ENCODE measurements around the gene ZNF473.
"Not testable (repeated sequence)": the region's sequence is repeated elsewhere in the genome, so short reads cannot be mapped to it uniquely, and the experiment has no call there.

Gene ZNF473

DNA sequence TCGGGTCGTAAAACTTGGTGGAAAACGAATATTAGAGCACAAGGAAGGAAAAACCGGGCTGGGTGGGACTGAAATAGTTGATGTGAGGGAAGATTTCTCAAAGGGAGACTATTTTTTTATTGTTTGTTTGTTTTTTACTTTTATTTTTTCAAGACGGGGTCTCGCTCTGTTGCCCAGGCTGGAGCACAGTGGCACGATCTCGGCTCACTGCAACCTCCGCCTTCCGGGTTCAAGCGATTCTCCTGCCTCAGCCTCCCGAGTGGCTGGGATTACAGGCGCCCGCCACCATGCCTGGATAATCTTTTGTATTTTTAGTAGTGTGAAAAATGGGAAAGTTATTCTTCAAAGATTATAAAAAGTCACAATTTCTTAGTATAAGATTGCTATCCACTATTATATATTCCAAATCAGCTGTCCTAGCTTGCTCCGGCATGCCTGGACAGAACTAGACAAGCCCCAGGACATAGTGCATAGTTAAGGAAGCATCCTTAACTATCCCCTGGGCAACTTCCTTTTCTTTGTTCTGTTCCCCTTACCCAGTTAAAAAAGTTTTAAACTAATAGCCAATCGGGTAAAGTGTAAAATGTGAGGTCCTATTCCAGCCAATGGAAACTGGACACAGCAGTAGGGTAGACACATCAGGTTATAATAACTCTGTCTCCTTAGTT is 25.6 kb downstream of the ZNF473 start:
- not testable (repeated sequence) for DNase-seq

DNA sequence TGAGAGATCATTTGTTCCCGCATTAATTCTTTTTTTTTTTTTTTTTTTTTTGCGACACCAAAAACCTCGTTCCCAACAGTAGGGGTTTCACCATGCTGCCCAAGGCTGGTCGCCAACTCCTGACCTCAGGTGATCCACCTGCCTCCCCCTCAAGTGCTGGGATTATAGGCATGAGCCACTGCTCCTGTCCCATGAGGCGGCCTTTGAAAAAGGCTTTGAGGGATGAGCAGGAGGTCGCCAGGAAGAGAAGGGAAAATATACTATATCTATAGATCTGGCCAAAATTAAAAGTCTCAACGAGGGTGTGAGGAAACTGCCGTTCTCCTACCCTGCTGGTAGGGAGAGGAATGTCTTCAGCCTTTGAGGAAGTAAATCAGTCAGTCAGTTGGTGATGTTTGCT is 26.2 kb downstream of the ZNF473 start:
- no peak for DNase-seq

DNA sequence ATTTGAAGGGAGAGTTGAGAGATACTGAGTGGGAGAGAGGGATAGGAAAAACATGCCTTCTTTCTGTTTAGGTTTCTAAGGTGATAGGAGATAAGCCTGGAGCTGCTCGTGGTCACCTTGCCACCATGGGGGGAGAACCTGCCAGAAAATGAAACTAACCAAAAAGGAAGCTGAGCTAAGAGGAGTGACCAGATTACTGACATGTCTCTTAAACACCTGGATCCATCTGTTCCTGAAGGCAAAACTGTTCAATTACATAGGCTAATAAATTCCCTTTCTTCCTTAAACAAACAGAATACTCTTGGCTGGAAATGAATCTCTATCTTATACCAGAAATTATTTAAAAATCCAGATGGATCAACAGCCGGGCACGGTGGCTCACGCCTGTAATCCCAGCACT is 27.3 kb downstream of the ZNF473 start:
- no peak for DNase-seq

DNA sequence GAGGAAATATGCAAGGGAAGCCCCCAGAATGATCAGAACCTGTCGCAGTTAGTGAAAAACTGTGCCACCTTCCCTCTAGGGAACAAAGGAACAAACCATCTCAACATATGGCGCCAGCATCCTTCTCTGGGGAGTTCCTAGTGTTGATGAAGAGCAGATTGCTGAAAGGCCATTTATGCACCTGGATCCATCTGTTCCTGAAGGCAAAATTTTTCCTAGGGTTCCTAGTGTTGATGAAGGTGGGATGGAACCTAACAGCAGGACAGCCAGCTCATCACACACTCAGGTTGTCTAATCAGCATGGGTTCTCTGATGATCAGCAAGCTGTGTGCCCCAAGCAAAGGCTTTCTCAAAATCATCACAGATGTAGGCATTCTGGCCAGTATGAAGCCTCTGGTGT is 32.6 kb downstream of the ZNF473 start:
- no peak for DNase-seq

DNA sequence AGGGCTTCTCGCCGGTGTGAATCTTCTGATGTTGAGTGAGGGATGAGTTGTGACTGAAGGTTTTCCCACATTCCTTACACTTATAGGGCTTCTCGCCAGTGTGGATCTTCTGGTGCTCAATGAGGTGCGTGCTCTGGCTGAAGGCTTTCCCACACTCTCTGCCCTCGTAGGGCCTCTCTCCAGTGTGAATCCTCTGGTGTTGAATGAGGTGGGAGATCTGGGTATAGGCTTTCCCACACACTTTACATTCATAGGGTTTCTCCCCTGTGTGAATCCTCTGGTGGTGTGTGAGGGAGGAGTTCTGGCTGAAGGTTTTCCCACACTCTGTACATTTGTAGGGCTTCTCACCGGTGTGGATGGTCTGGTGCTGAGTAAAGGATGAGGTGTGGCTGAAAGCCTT is 33.2 kb downstream of the ZNF473 start:
- no peak for DNase-seq

DNA sequence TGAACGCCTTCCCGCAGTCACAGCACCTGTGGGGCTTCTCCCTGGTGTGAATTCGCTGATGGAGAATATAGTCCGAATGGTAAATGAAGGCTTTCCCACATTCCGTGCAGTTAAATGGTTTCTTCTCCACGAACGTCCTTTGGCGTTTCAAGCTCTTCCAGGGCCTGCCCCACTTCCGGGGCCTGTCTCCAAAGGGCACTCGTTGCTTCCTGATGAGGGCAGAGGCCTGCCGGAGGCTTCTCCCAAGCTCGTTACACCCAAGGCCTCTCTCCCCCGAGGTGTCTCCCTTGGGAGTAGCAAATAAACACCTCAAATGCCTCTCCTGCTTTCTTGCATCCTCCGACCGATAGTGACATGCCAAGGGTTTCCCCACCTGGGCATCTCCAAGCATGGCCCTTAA is 34.3 kb downstream of the ZNF473 start:
- DNase-seq: no peak

DNA sequence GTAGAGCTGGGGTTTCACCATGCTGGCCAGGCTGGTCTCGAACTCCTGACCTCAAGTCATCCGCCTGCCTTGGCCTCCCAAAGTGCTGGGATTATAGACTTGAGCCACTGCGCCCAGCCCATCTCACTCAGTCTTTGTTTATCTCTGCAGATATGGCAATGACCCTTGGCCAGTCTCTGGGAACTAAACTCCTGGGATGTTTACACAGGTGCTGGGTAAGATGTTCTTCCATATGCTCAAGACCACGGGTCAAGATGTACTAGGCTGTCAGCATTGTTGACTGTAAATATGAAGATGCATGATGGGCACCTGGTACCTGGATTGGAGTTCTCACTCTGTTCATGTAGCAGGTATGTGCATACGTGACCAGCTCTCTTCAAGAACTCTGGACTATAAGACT is 35.8 kb downstream of the ZNF473 start:
- no peak for DNase-seq

DNA sequence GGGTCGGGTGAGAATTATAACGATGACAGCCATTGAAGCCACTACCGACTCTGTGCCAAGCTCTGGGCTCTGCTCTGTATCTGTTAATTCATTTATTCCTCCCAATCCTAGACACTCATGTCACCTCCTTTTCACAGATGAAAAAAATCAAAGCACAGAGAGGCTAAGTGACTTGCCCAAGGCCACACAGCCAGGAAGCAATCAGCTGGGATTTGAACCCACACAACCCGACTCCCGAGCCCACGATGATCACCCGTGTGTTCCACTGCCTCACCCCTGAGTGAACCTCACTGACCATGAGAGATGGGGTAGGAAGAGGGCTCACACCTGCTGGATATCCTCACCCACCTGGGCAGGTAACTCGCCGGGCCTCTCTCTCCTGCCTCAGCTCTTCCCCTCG is 40.1 kb downstream of the ZNF473 start:
- no peak for DNase-seq

DNA sequence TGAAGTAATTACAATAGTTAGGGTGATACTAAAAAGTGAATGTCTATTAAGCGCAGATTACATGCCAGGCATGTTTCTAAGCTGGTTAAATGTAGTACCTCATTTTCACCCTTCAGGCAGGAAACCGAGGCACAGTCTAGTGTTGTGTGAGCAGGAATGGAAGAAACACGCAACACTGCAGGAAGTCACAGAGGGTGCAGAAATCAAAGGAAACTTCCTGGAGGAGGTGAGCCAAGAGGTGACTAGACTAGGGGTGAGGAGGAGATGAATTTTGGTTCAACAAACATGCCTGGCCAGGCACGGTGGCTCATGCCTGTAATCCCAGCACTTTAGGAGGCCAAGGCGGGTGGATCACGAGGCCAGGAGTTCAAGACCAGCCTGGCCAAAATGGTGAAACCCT is 41.8 kb downstream of the ZNF473 start:
- no peak for DNase-seq

DNA sequence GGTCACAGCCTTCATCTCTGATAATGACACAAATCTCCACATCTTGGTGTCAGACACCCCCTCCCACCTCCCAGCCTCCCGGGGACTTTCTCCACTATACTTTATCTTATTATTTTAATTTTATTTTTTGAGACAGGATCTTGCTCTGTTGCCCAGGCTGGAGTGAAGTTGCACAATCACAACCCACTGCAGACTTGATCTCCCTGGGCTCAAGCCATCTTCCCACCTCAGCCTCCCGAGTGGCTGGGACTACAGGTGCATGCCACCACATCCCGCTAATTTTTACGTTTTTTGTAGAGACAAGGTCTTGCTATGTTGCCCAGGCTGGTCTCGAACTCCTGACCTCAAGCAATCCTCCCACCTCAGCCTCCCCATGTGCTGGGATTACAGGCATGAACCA is 42.6 kb downstream of the ZNF473 start:
- DNase-seq: not testable (repeated sequence)

DNA sequence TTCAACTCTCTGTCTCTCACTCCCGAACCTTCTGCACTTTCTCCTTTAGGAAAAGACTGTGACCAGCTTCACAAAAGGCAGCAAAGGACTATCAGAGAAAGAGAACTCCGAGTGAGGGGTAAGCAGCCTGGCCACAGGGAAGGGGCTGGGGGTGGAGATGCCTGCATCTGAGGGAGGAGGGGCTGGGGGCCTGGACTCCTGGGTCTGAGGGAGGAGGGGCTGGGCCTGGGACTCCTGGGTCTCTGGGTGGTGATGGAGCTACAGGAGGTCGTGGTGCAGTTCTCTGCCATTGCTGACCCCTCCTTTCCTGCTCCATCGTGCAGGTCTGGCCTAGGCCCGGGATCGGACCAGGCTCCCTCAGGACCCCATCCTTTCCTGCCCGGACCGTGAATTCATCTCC is 49.3 kb downstream of the ZNF473 start:
- DNase-seq: not testable (repeated sequence)

DNA sequence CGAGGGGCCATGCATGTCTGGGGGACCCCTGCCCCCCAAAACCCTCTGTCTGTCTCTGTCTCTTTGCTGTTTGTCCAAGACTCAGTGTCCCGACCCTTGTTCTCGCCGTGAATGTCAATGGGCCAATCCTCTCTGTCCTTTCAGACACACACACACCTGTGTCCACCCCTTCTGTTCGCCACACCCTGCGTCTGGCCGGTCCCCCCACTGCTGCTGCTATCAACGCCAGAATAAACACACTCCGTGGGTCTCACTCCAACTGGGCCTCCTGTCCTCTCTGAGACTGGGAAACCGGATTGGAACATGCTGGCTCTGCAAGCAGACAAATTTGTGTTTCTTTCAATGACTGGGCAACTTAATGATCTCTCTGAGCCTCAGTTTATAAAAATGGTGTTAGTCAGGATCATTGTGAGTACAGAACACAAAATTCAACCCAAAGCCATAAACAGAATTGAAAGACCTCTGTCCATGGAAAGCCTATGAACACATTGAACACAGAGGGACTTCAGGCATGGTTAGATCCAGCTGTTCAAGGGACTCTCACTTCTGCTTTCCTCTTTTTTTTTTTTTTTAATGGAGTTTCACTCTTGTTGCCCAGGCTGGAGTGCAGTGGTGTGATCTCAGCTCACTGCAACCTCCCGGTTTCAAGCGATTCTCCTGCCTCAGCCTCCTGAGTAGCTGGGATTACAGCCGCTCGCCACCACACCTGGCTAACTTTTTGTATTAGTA is 50.0 kb downstream of the ZNF473 start:
- not testable (repeated sequence) for DNase-seq

DNA sequence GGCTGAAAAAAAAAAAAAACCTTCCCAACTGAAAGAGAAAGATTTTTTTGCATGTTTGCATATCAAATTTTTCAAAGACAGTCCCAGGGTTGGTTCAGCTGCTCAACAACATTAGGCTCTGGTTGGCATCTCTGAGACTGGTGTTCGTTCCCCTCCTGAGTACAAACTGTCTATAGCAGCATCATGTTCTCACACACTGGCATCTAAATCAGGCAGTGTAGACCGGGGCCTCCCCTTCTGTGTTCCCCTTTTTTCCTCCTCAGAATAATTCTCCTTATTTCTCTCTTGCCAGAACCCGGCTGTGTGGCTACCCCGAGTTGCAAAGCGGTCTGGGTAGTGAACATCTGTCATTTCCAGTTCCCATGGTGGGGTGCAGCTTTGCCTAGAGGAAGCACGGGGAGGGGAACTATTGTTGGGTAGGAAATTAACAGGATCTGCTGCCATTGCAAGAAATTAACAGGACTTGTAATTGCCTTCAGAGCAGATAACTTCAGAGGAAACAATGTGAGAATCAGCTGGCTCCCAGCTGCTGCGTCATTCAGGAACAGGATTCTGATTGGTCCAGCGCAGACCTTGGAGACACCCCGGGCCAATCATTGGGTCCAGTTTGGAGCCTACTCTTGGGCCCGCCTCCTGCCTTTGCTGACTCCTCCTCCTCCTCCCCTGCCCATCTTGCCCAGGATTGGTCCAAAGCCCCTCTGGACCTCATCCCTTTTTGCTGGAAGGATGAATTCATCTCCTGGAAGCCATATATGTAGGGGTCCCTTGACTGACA is 51.0 kb downstream of the ZNF473 start:
- not testable (repeated sequence) for DNase-seq

DNA sequence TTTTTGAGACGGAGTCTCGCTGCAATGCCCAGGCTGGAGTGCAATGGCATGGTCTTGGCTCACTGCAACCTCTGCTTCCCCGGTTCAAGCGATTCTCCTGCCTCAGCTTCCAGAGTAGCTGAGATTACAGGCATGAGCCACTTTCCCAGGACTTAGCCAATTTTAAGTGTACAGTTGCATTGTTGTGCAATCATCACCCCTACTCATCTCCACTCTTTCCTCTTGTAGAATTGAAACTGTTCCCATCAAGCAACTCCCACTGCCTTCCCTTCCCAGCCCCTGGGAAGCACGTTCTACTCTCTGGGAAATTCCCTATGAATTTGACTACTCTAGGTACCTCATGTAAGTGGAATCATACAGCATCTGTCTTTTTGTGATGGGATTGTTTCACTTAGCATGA is 53.2 kb downstream of the ZNF473 start:
- not testable (repeated sequence) for DNase-seq

DNA sequence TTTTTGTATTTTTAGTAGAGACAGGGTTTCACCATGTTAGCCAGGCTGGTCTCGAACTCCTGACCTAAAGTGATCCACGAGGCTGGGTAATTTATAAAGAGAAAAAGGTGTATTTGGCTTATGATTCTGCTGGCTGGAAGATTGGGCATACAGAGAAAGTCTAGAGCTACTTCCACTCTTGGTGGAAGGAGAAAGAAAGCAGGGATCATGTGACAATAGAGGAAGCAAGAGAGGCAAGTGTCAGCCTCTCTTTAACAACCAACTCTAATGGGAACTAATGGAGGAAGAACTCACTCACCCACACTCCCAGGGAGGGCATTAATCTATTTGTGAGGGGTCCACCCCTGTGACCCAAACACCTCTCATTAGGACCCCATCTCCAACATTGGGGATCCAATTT is 58.6 kb downstream of the ZNF473 start:
- DNase-seq: not testable (repeated sequence)

DNA sequence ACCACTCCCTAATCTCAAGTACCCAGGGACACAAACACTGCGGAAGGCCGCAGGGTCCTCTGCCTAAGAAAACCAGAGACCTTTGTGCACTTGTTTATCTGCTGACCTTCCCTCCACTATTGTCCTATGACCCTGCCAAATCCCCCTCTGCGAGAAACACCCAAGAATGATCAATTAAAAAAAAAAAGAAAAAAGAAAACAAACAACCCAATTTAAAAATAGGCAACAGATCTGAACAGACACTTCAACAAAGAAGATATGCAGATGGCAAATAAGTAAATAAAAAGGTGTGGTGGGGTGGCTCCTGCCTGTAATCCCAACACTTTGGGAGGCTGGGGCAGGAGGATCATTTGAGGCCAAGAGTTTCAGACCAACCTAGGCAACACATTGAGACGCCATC is 61.3 kb downstream of the ZNF473 start:
- DNase-seq: not testable (repeated sequence)

DNA sequence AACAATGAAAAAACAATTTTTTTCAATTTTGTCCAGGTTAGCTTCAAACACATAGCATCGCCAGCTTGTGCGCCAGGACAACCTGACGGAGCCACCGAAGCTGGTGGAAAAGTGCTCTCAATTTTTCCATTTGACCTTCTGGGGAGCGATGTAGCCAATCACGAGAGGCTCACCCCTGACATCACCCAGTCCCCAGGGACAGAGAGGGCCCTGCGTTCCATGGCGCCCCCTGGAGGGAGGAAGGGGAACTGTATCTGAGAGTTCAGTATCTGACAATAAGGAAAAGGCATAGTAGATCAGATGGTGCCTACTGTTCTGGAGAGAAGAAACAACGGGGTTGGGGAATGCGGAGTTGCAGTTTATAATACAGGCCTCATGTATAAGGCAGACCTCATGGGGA is 64.9 kb downstream of the ZNF473 start:
- not testable (repeated sequence) for DNase-seq

DNA sequence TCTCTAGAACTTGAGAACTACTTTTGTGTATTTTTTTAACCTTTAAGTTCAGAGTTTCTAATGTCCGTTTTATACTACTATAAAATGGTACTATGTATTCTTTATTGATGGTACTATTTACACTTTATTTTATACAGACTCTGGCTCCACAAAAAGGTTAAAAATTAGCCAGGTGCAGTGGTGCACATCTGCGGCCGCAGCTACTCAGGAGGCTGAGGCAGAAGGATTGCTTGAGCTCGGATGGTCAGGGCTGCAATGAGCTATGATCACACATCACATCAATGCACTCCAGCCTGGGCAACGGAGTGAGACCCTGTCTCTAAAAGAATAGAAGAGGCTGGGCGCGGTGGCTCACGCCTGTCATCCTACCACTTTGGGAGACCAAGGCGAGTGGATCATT is 66.0 kb downstream of the ZNF473 start:
- not testable (repeated sequence) for DNase-seq

DNA sequence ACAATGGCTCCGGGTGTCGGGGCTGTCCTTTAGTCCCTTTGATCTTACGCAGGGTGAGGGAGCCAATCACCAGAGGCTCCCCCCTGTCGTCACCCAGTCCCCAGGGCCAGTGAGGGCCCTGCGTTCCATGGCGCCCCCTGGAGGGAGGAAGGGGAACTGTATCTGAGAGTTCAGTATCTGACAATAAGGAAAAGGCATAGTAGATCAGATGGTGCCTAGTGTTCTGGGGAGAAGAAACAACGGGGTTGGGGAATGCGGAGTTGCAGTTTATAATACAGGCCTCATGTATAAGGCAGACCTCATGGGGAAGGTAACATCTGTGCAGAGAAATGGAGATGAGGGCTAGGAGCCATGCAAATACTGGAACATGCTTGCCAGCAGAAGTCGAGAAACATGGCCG is 66.8 kb downstream of the ZNF473 start:
- DNase-seq: not testable (repeated sequence)

DNA sequence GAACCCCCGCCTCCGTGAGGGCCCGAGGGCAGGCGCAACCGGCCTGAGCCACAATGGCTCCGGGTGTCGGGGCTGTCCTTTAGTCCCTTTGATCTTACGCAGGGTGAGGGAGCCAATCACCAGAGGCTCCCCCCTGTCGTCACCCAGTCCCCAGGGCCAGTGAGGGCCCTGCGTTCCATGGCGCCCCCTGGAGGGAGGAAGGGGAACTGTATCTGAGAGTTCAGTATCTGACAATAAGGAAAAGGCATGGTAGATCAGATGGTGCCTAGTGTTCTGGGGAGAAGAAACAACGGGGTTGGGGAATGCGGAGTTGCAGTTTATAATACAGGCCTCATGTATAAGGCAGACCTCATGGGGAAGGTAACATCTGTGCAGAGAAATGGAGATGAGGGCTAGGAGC is 72.1 kb downstream of the ZNF473 start:
- DNase-seq: not testable (repeated sequence)

DNA sequence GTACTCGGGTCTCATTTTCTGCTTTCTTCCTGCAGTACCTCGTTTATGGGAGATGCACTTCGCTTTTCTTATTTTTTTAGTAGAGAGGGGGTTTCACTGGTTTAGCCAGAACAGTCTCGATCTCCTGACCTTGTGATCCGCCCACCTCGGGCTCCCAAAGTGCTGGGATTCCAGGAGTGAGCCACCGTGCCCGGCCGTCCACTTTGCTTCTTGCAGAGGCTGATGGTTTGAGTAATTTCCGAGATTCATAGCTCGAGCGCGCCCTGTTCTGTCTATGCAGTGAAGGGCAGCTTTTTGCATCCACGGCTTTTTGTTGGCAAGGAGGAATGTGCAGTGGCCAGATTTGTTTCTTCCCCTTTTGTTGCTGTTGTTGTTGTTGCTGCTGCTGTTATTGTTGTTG is 73.1 kb downstream of the ZNF473 start:
- DNase-seq: not testable (repeated sequence)

DNA sequence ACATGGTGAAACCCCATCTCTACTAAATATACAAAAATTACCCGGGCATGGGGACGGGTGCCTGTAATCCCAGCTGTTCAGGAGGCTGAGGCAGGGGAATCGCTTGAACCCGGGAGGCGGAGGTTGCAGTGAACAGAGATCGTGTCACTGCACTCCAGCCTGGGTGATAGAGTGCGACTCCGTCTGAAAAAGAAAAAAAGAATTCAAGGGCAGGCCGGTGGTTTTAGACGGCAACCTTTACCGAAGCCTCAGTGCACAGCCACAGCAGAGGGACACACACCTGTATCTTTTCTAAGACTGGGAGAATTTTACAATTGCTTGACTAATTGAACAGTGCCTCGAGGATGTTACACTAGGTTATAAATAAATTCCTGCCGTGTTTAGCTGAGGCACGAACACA is 73.9 kb downstream of the ZNF473 start:
- not testable (repeated sequence) for DNase-seq

DNA sequence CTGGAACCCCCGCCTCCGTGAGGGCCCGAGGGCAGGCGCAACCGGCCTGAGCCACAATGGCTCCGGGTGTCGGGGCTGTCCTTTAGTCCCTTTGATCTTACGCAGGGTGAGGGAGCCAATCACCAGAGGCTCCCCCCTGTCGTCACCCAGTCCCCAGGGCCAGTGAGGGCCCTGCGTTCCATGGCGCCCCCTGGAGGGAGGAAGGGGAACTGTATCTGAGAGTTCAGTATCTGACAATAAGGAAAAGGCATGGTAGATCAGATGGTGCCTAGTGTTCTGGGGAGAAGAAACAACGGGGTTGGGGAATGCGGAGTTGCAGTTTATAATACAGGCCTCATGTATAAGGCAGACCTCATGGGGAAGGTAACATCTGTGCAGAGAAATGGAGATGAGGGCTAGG is 75.1 kb downstream of the ZNF473 start:
- not testable (repeated sequence) for DNase-seq

Measured in NCI-H1092 treated with DMSO at 0.1 percent for 48 hours (cell line).